Activated T-cell treated with anti-CD3 and anti-CD28 coated beads, Interleukin-2, amount 50 U/mL, for 4 hours (primary cell): ENCODE data around the gene ANXA2R. TPM values are rescaled to one million over a fixed set of nuclear protein-coding genes. Genes with fewer than 3 reads are reported as not detected.

ENCODE experiments used
- ATAC-seq, 2 donors: fragments of 200-7000 bp; cut with Tn5 transposase; one replicate each; pipeline ENCODE4 v1.10.0; 2021
- DNase-seq: peaks from one replicate; pipeline ENCODE4 v3.0.0-alpha.2; 2020
- H3K27me3 Mint-ChIP-seq: one replicate; pipeline ENCODE4 v1.8.0; 2021; ENCODE audit warnings: low read depth, mixed read lengths
- H3K36me3 Mint-ChIP-seq: one replicate; pipeline ENCODE4 v1.8.0; 2022; ENCODE audit warnings: mixed read lengths; ENCODE audit not compliant: insufficient read depth
- H3K4me1 Mint-ChIP-seq: one replicate; pipeline ENCODE4 v1.8.0; 2021; ENCODE audit warnings: low read depth, mixed read lengths
- H3K4me3 Mint-ChIP-seq: one replicate; pipeline ENCODE4 v1.8.0; 2021; ENCODE audit warnings: mild to moderate bottlenecking, moderate library complexity, mixed read lengths
- H3K9me3 Mint-ChIP-seq: one replicate; pipeline ENCODE4 v1.8.0; 2021; ENCODE audit warnings: mixed read lengths
- total RNA-seq, 3 donors: library from RNA; stranded (reverse); gene quantifications; one replicate each; pipeline ENCODE4 v1.2.1, GENCODE V29; 2021

ANXA2R gene
- total RNA-seq, 3 donors from 2014 or later: 2.6 to 4.0 (median 3.5) TPM

GRCh38 chr5:42990892-42991291 lies 49.2 kb downstream of the ANXA2R start:
- ATAC-seq (no peak), DNase-seq (no peak)
- Mint-ChIP-seq H3K27me3 (no peaks in the 10 kb centered on the region), H3K9me3 (no peaks in the 10 kb centered on the region), H3K4me1 (peaks cover 59% of the 10 kb centered on the region), H3K36me3 (peaks cover 3% of the 10 kb centered on the region), H3K4me3 (peak overlapping the region; percentile 99)

Other genes with a start within 250 kb of the ANXA2R start
- gene SELENOP, start 228.4 kb downstream of the ANXA2R start, total RNA-seq: 1 to 10 TPM in 1 of 3 donors, under 1 TPM in 2; 0.66 to 1.1 (median 0.95) TPM
- gene ZNF131, start 80.6 kb upstream of the ANXA2R start, total RNA-seq: 10 to 100 TPM; 32.4 to 35.9 (median 33.6) TPM
- 1 to 10 TPM in 1 of 3 donors, under 1 TPM in 2; 0.58 to 1.0 (median 0.65) TPM for gene NIM1K, start 151.9 kb upstream of the ANXA2R start, total RNA-seq